ENCODE results near the gene CLDN7. TPM values are rescaled to one million over a fixed set of nuclear protein-coding genes. Genes with fewer than 3 reads are reported as not detected.

The CLDN7 gene
- total RNA-seq, 3 donors from 2014 or later (not counting 1 experiment from before 2014, with no cell fraction given) = 0.99 to 1.8 (median 1.7) TPM

DNA sequence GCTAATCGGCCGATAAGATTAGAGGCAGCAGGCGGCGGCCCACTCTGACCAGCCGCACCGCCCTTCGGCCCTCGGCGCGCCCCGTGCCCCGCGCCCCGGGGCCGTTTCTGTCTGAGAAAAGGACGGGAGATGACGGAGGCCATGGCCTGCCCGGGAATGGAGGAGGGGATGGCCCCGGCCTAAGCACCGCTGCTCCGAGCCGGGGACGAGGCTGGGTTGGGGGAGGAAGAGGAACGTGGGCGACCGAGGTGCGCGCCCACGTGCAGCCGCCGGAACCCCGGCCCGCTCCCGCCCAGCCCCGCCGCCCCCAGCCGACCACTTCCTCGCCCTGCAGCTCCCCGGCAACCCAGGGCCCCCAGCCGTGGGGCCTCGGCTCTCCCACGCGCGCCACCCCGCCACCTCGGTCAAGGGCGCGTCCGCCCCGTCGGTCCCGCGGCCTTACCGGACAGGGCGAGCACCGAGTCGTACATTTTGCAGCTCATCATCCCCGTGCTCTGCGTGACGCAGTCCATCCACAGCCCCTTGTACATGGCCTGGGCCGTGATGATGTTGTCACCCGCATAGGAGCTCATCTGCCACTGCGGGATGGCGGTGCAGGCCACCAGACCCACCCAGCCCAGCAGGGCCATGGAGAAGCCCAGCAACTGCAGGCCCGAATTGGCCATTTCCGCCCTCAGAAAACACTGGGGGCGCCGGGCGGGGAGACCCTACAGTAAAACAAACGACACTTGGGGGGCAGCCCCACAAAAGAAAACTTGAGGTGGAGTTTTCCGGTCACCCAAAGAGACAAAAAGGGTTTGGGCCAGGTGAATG, 693 bp downstream of the CLDN7 start:
- Mint-ChIP-seq H3K27ac (peak overlapping the region in 1 of 2 donors; percentile 64), H3K27me3 (ENCODE audit: low read depth in 2 of 2) (peaks cover 14 to 16% of the 10 kb centered on the region in 2 donors), H3K9me3 (no peaks in the 10 kb centered on the region), H3K4me3 (peak overlapping the region; percentile 75), H3K36me3 (peaks cover 7% of the 10 kb centered on the region), H3K4me1 (peaks cover 17% of the 10 kb centered on the region in 2 donors)
- Histone ChIP-seq H3K27me3 (ENCODE audit: control insufficient read depth, insufficient read depth, low read length) (peaks cover 24% of the 10 kb centered on the region), H3K9me3 (ENCODE audit: control insufficient read depth, insufficient read depth, low read length) (no peaks in the 10 kb centered on the region), H3K27ac (ENCODE audit: low read length) (no peak overlapping the region), H3K4me3 (ENCODE audit: low read length) (peak overlapping the region; percentile 42), H3K36me3 (ENCODE audit: control insufficient read depth, insufficient read depth, low read length) (peaks cover 16% of the 10 kb centered on the region), H3K4me1 (ENCODE audit: control insufficient read depth, insufficient read depth, low read length) (peaks cover 34% of the 10 kb centered on the region)
- intact Hi-C loops (cut with micrococcal nuclease) = no loop called here
- DNase-seq (peak; percentile 28 to 56), ATAC-seq (peak; percentile 57 to 66 (median 66))
- 8% methylated on average over 71 of the region's 71 CpGs for WGBS (ENCODE audit: insufficient coverage)
- TF ChIP-seq, protein P1, sequence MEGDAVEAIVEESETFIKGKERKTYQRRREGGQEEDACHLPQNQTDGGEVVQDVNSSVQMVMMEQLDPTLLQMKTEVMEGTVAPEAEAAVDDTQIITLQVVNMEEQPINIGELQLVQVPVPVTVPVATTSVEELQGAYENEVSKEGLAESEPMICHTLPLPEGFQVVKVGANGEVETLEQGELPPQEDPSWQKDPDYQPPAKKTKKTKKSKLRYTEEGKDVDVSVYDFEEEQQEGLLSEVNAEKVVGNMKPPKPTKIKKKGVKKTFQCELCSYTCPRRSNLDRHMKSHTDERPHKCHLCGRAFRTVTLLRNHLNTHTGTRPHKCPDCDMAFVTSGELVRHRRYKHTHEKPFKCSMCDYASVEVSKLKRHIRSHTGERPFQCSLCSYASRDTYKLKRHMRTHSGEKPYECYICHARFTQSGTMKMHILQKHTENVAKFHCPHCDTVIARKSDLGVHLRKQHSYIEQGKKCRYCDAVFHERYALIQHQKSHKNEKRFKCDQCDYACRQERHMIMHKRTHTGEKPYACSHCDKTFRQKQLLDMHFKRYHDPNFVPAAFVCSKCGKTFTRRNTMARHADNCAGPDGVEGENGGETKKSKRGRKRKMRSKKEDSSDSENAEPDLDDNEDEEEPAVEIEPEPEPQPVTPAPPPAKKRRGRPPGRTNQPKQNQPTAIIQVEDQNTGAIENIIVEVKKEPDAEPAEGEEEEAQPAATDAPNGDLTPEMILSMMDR (IDR thresholded peaks at IDR 0.05) = no peak

GRCh38 chr17:7260651-7261378, 1.5 kb downstream of the CLDN7 start:
- Histone ChIP-seq H3K4me1 (ENCODE audit: control insufficient read depth, insufficient read depth, low read length) (peaks cover 34% of the 10 kb centered on the region), H3K9me3 (ENCODE audit: control insufficient read depth, insufficient read depth, low read length) (no peaks in the 10 kb centered on the region), H3K4me3 (ENCODE audit: low read length) (peak overlapping the region; percentile 42), H3K27ac (ENCODE audit: low read length) (no peak overlapping the region), H3K27me3 (ENCODE audit: control insufficient read depth, insufficient read depth, low read length) (peaks cover 22% of the 10 kb centered on the region), H3K36me3 (ENCODE audit: control insufficient read depth, insufficient read depth, low read length) (peaks cover 23% of the 10 kb centered on the region)
- peaks cover 14 to 16% of the 10 kb centered on the region in 2 donors for H3K27me3 Mint-ChIP-seq (ENCODE audit: low read depth in 2 of 2)
- peaks cover 12% of the 10 kb centered on the region for H3K36me3 Mint-ChIP-seq
- WGBS (ENCODE audit: insufficient coverage) = 10% methylated on average over 54 of the region's 54 CpGs
- DNase-seq (peak; percentile 29 to 47), ATAC-seq (peak; percentile 38 to 62 (median 46))
- TF ChIP-seq, protein P1 (IDR thresholded peaks at IDR 0.05) = no peak
- peaks cover 17% of the 10 kb centered on the region in 2 donors for H3K4me1 Mint-ChIP-seq
- no peaks in the 10 kb centered on the region for H3K9me3 Mint-ChIP-seq
- peak overlapping the region; percentile 66 for H3K4me3 Mint-ChIP-seq
- peak overlapping the region in 1 of 2 donors; percentile 64 for H3K27ac Mint-ChIP-seq
- intact Hi-C loops (cut with micrococcal nuclease) = no loop called here

DNA sequence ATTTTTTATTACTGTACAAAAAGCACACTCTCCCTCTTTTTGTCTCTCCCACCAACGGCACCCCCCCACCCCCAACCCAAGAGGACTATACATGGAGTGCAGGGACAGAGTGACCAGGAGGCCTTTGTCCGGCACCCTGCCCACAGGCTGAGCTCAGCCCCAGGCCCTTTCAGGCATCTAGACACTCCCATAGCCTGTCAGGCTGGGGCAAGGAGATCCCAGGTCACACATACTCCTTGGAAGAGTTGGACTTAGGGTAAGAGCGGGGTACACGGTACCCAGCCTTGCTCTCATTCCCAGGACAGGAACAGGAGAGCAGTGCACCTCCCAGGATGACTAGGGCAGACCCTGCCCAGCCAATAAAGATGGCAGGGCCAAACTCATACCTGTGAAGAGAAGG, 2.1 kb downstream of the CLDN7 start:
- Mint-ChIP-seq H3K27me3 (ENCODE audit: low read depth in 2 of 2) (peaks cover 14 to 16% of the 10 kb centered on the region in 2 donors), H3K4me3 (peak overlapping the region; percentile 47), H3K9me3 (no peaks in the 10 kb centered on the region), H3K27ac (no peak overlapping the region), H3K4me1 (peaks cover 17% of the 10 kb centered on the region in 2 donors), H3K36me3 (peaks cover 12% of the 10 kb centered on the region)
- DNase-seq (peak in 1 of 2 donors; percentile 9), ATAC-seq (no peak)
- Histone ChIP-seq H3K9me3 (ENCODE audit: control insufficient read depth, insufficient read depth, low read length) (no peaks in the 10 kb centered on the region), H3K36me3 (ENCODE audit: control insufficient read depth, insufficient read depth, low read length) (peaks cover 28% of the 10 kb centered on the region), H3K27me3 (ENCODE audit: control insufficient read depth, insufficient read depth, low read length) (peaks cover 22% of the 10 kb centered on the region), H3K27ac (ENCODE audit: low read length) (no peak overlapping the region), H3K4me1 (ENCODE audit: control insufficient read depth, insufficient read depth, low read length) (peaks cover 34% of the 10 kb centered on the region), H3K4me3 (ENCODE audit: low read length) (no peak overlapping the region)
- TF ChIP-seq, protein P1 (IDR thresholded peaks at IDR 0.05) = no peak
- intact Hi-C loops (cut with micrococcal nuclease) = no loop called here
- 93% methylated on average over 4 of the region's 4 CpGs for WGBS (ENCODE audit: insufficient coverage)

All from natural killer cell (primary cell).